ENCODE results near the gene BCL2L12.

The BCL2L12 gene

DNA sequence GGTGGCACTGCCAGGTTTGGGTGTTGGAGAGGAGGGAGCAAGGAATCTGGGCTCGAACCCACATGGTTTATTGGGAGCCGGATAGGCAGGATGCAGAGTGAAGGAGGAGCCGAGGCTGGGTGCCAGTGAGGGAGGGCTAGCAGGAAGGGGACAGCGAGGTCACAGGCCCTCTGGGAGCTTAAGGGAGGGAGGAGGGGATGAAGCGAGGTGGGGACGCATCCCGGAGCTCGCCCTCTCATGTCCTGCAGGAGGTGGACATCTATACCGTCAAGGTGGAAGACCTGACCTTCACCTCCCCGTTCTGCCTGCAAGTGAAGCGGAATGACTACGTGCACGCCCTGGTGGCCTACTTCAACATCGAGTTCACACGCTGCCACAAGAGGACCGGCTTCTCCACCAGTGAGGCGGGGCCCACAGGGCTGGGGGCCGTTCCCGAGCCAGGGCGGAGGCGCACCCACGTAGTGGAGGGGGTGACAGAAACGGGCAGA, 20.2 kb downstream of the BCL2L12 start:
- DNase-seq = no peak

DNA sequence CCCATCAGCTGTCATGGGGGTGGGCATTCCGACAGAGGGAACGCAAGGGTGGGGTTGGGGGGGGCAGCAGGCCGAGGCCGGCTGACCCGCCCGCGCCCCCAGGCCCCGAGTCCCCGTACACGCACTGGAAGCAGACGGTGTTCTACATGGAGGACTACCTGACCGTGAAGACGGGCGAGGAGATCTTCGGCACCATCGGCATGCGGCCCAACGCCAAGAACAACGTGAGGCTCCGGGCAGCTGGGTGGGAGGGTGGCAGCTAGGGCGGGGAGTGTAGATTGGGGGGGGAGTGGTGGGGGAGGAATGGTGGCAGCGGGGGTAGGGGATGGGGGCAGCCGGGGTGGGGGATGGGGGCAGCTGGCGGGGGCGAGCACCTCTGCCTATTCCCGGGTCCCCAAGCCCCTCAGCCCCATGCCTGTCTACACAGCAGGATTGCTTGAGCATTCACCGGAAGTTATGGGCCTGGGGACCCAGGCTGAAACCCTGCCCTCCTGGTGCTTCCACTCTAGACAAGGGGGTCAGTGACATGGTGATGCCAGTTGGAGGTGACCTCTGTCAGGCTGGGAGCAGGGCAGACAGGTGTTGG, 20.9 kb downstream of the BCL2L12 start:
- DNase-seq = no peak

DNA sequence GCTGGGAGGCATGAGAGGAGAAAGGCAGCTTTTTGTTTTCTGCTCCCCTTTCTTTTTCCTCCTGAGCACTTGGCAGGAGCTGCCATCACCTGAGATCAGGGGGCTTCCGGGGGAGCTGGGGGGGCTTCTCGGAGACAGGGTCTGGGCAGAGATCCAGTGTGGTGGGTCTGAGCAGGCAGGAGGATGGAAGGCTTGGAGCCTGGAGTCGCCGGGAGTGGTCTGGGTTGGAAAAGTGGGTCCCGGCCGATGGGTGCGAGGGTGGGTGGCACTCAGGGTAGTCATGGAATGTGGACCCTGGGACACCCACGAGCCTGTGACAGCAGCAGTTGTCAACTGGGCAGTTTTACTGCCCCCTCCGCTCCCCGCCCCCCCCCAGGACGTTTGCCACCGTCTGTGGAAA, 21.4 kb downstream of the BCL2L12 start:
- no peak for DNase-seq

DNA sequence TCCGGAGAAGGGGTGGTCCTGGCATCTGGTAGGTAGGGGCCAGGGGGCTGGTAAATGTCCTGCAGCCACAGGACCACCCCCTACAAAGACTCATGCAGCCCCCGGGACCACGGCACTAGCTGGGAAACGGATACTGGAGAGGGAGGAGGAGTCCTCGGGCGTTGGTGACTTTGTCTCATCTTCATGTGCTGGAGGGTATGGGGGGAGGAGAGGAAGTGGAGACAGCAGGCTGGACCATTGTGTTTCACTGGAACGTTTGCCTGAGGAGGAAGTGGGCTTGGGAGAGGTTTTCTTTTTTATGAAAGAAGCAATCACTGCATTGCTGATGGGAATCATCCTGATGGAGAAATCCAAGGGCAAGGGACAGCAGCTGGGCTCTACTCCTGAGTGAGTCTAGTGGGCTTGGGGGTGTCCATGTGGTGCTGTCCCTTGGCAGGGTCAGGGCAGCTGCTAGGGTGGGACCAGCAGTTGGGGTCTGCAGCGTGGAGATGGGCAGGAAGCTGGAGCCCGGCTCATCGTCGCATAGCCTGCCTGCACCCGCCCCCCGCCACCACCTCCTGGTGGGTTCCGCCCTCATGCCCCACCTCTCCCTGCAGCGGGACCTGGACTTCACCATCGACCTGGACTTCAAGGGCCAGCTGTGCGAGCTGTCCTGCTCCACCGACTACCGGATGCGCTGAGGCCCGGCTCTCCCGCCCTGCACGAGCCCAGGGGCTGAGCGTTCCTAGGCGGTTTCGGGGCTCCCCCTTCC, 22.0 kb downstream of the BCL2L12 start:
- no peak for DNase-seq

DNA sequence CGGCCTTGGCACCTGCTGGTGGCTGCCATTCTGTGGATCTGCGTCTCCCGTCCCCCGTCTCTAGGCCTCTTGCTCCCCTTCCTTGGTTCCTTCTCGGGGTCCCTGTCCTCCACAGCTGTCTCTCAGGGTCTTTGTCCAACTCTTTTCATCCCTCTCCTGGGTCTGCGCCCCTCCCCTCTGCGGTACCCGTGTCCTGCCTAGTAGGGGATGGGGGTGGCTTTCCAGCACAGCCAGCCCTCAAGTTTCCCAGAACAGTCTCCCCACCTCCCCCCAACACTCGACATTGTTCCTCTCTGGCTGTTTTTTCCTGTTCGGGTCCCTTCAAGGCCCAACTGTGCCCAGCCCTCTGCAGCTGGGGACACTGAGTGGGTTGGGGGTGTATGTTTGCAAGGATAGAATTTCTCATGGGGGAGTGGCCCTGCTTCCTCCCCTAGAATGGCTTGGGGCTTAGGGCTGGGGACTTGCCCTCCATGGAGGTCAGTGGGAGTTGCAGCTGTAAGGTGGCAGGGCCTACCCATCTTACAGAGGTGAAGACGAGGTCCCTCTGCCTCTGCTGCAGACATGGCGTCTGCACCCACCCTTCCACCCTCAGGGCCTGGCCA, 22.9 kb downstream of the BCL2L12 start:
- no peak for DNase-seq

DNA sequence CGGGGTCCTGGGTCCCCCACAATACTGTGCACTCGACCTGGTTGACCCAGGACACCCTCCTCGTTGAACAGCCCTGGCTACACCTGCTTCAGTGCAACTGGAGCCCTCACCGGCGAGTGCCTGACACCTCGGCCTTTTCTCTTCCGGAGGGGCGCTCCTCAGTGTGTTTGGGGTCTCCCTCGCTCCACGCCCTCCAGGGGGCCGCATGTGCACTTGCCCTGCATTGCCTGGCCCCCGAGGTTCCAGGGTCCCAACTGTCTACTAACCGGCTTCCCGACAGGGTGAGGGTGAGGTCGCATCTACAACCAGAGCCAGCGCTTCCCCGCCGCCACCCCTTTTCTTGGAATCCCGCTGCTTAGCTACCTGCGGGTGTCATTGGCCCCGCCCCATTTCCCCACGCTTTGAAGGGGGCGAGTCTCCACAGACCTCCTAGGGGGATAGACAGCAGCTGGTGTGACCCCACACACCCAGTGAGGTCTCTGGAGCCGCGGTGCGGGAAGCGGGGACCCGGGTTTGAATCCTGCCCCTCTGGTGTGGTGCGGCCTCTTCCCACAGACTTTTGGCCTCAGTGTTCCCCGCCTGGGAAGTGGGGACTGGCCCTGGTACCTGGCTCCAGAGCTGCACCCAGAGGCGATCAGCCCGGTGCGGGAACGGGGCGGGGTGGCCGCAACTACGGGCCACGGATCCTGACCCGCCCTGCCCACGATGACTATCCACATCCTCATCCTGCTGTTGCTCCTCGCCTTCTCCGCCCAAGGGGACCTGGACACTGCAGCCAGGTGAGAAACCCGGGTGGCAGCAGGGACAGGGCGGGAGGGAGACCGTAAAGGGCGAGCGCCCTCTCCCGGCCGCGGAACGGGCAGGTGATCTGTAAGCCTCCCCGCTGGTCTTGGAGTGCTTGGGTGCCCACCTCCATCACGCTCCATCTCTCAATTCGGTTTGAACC, 23.7 kb downstream of the BCL2L12 start, which contains the start of gene ADM5:
Gene ADM5 (plus strand): TSS at position 462 of the 946 bp plus-strand sequence. CDS start 244 bp downstream, at position 706.
- no peak for DNase-seq

DNA sequence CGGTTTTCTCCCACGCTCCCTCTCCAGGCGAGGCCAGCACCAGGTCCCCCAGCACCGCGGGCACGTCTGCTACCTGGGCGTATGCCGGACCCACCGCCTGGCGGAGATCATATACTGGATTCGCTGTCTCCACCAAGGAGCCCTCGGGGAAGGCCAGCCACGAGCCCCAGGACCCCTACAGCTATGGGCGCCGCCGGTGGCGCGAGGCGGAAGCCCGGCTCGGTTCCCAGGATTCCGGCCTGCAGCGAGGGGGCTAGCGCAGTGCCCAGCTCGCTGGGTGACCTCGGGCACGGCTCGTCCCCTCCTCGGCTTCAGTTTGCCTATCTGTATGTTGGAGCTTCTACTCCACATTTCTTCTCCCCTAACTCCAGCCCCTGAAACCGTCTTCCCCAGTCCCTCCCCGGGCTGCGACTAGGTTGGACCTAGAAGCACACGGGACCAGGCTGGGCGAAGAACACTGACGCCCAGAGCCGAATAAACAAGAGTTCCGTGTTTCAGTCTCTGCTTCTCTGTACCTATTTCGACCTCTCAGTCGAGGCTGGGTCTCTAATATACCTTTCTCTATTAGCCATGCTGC, 24.4 kb downstream of the BCL2L12 start:
- no peak for DNase-seq

DNA sequence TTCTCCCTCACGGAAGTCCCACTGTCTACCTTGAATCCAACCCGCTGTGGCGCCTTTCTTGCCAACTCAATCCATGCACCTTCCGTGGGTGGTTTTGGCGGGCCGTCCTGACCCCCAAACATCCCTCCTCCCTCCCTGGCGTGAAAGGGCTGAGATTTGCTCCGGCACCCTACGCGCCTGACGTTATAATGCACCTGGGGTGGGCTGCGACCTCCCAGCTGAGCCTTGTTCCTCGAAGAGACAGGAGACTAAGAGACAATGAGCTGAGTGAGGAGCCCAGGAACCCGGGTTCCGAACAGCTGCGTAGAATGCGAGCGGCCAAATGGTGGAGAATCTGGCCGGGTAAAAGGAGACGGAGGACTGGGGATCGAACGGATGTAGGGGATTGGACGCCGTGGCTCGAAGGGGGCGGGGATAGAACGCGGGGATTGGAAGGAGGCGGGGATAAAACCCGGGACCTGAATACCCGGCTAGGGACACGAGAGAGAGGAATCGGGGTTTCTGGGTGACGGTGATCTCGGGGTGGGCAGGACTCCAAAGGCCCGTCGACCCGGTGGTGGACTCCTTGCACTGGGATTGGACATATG, 25.0 kb downstream of the BCL2L12 start, which contains the start of gene CPT1C:
Gene CPT1C (plus strand): TSS at position 461 of the 587 bp plus-strand sequence. CDS start 1,137 bp downstream, outside the sequence.
- DNase-seq = peak; percentile 88

DNA sequence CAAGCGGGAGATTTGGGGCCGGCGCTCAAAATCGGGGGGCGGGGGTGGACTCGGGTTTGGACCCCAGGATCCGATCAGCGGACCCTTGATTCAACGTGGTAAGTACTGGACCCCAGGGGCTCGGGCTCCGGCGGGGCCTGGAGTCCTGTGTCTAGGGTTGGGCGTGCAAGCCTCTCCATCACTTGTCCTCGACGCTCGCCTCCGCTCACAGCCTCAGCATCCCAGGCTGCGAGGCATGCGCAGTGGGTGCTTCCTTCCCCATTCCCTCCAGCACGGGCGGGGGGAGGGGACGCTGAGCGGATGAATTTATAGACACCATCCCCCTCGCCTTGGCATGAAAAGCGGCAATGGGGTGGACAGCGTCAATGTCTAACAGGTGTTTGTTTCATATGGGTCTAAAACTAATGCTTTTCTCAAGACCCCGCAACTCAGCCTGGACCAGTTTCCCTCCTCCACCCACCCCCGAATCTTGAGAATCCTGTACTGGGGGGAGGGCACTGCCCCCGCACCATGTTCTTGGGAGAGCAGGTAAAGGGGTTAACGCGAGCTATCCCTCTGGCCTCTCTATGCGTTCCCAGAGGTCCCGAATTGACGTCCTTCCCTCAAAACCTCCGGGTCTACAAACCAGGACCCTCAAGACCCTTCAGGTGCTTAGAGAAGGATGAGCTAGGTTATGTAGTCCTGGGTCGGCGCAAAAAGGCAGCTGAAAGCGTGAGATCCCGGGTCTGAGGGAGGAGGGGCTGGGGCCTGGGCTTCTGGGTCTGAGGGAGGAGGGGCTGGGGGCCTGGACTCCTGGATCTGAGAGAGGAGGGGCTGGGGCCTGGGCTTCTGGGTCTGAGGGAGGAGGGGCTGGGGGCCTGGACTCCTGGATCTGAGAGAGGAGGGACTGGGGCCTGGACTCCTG, 25.8 kb downstream of the BCL2L12 start:
- peak; percentile 83 for DNase-seq

DNA sequence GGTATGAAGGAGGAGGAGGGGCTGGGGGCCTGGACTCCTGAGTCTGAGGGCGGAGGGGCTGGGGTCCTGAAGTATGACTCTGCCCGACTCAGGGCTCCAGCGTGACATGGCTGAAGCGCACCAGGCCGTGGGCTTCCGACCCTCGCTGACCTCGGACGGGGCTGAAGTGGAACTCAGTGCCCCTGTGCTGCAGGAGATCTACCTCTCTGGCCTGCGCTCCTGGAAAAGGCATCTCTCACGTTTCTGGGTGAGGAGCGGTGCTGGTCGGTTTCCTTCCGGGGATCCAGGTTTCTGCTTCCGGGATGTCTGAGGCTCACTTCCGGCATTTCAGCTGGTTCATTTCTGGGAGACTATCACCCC, 26.4 kb downstream of the BCL2L12 start:
- no peak for DNase-seq

DNA sequence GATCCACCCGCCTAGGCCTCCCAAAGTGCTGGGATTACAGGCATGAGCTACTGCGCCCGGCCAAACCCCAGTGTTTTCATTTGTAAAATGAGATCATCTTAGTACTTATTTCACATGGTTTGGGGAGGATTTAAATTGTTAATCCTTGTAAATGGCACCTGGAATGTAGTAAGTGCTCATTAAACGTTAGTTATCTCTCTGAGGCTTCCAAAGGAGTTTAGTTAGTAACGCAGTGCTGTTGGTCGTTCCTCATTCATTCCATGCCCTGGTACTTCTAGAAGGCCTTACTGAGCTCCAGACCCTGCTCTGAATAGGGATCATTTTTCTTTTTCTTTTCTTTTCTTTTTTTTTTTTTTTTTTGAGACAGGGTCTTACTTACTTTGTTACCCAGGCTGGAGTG, 30.4 kb downstream of the BCL2L12 start:
- no peak for DNase-seq

DNA sequence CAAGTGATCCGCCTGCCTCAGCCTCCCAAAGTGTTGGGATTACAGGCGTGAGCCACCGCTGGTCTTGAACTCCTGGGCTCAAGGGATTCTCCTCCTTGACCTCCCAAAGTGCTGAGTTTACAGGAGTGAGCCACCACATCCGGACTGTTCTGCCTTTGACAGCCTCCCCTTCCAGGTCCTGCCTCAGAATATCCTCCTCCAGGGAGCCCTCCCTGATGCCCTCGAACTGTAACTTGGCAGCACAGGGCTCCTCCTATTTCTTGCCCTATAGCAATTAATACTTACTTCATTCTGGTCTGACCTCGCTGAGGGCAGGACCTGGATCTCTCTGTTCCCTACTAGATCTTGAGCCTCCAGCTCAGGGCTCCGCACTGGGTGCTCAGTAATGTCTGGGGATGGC, 31.1 kb downstream of the BCL2L12 start:
- no peak for DNase-seq

DNA sequence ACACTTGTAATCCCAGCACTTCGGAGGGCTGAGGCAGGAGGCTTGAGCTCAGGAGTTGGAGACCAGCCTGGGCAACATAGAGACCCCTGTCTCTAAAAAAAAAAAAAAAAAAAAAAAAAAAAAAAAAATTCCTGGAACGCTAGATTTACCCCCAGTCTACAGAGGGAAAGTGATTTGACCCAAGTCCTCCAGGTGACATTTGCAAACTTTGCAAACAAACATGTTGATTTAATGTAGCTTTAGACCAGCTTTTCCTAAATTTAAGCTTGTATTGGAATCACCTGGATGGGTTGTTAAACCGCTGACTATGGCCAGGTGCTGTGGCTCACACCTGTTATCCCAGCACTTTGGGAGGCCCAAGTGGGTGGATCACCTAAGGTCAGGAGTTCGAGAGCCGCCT, 33.6 kb downstream of the BCL2L12 start:
- DNase-seq = no peak

DNA sequence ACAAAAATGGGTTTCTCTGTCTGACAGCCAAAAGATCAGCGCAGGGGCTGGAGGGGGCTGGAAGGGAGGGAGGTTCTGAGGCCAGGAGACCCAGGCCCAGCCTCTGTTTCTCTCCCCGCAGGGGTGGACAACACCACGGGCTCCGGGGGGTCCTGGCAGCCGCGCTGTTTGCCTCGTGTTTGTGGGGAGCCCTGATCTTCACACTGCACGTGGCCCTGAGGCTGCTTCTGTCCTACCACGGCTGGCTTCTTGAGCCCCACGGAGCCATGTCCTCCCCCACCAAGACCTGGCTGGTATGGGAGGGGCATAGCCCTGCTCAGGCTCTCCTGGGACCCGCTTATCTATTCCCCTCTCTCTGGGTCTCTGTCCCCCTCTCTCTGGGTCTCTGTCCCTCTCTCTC, 34.8 kb downstream of the BCL2L12 start:
- DNase-seq = no peak

DNA sequence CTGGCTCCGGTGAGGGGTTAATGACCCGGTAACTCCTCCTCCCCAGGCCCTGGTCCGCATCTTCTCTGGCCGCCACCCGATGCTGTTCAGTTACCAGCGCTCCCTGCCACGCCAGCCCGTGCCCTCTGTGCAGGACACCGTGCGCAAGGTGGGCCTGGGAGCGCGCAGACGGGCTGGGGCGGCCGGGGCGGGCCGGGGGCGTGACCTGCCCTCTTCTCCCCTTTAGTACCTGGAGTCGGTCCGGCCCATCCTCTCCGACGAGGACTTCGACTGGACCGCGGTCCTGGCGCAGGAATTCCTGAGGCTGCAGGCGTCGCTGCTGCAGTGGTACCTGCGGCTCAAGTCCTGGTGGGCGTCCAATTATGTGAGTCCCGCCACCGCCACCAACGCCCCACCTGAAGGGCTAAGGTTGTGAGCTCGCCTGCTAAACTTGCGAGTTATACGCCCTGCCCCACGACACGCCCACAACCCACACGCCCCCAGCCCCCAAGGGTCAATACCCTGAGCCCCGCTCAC, 35.6 kb downstream of the BCL2L12 start:
- no peak for DNase-seq

DNA sequence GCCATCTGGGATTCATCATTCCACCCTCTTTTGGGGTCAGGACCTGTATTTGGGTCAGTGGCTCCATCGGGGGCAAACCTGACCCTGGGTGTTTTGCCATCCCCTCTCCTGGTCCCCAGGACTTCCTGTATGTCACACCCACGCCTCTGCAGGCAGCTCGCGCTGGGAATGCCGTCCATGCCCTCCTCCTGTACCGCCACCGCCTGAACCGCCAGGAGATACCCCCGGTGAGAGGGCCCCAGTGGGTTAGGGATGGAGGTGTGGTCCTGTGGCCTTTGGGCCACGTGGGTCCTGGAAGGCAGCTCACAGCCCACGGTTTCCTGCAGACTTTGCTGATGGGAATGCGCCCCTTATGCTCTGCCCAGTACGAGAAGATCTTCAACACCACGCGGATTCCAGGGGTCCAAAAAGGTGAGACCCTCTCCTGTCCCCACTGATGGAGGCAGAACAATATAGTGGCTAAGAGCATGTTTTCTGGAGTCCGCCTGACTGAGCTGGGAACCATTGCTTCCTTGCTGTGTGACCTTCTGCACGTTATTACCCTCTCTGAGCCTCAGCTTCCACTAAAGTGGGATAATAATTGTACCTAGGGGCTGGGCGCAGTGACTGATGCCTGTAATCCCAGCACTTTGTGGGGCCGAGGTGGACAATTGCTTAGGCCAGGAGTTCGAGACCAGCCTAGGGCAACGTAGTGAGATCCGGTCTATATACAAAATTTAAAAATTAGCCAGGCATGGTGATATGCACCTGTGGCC, 39.3 kb downstream of the BCL2L12 start:
- DNase-seq = no peak

DNA sequence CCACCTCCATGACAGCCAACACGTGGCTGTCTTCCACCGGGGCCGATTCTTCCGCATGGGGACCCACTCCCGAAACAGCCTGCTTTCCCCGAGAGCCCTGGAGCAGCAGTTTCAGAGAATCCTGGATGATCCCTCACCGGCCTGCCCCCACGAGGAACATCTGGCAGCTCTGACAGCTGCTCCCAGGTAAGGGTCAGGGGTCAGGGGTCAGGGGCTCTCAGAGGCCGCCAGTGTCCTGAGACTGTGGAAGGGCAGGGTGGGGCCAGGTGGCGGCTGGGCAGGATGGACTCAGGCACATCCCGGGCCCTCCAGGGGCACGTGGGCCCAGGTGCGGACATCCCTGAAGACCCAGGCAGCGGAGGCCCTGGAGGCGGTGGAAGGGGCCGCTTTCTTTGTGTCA, 40.2 kb downstream of the BCL2L12 start:
- no peak for DNase-seq

DNA sequence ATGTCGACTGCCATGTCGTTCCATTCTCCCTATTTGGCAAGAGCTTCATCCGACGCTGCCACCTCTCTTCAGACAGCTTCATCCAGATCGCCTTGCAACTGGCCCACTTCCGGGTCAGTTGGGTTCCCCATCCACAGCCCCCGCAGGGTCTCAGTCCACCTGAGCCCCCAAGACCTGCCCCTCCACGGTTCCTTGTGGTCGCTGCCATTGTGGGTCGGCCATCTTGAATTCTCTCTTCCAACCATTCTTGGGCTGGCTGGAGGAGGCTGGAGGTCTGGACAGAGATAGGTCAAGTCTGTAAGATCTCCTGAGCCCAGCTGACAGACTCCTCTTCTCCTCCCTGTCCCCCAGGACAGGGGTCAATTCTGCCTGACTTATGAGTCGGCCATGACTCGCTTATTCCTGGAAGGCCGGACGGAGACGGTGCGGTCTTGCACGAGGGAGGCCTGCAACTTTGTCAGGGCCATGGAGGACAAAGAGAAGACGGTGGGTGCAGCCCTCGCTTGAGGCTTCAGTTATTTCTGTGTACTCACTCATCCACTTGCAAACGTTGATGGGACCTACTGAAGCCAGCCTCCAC, 44.7 kb downstream of the BCL2L12 start:
- no peak for DNase-seq

DNA sequence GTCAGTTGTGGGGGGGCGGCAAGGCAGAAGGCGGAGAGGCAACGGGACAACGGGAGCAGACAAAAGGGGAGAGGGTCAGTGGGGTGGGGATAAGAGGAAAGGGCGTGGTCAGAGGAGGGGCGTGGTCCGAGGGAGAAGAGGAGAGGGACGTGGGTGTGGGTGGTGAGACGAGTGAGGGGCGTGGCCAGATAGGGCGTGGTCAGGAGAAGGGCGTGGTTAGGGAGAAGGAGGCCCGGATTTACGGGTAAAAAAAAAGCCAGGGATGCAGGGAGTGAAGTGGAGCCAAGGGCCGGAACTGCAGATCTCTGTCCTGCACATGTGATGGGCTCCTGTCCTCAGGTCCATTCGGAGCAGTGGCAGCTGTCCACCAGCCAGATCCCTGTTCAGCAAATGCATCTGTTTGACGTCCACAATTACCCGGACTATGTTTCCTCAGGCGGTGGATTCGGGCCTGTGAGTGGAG, 46.7 kb downstream of the BCL2L12 start:
- DNase-seq = no peak
